Vagina (tissue), 2 donors: ENCODE measurements around the gene CFAP73.

ENCODE experiments used
- CTCF ChIP-seq, 3 experiments: fragments of 450-650 bp in 2 of 3; fragments of 200-600 bp in 1 of 3; sonication (generic) in 1 of 3; IDR thresholded peaks; one replicate each; pipeline ENCODE4 v1.5.1; 2017 to 2019; ENCODE audit warnings: antibody characterized with exemption in 3 of 3, mild to moderate bottlenecking in 2 of 3, moderate library complexity in 2 of 3
- POLR2A ChIP-seq, 2 donors: fragments of 450-650 bp; IDR thresholded peaks; one replicate each; pipeline ENCODE4 v1.6.1; 2017; ENCODE audit warnings: antibody characterized with exemption in 2 of 2, mild to moderate bottlenecking in 2 of 2, moderate library complexity in 2 of 2
- POLR2AphosphoS5 ChIP-seq, 2 donors: sonication (generic); formaldehyde crosslinking; IDR thresholded peaks; one replicate each; pipeline ENCODE4 v1.9.0; 2017; ENCODE audit warnings: antibody characterized with exemption in 2 of 2, mild to moderate bottlenecking in 2 of 2, low read depth in 1 of 2; ENCODE audit not compliant: insufficient read depth in 1 of 2

- TF ChIP-seq CTCF (IDR thresholded peaks at IDR 0.05): no peak
- no peak for TF ChIP-seq POLR2A (IDR thresholded peaks at IDR 0.05)
- no peak for TF ChIP-seq POLR2AphosphoS5 (IDR thresholded peaks at IDR 0.05; ENCODE audit: insufficient read depth in 1 of 2, low read depth in 1 of 2)
Measured at GRCh38 chr12:113112043-113112899, 37.3 kb upstream of the CFAP73 start.
